ENCODE data around the gene DNAH17. TPM values are rescaled to one million over a fixed set of nuclear protein-coding genes. Genes with fewer than 3 reads are reported as not detected.

Gene DNAH17
- total RNA-seq, 2 donors from 2014 or later: 0.04 TPM; not detected in 1

DNA sequence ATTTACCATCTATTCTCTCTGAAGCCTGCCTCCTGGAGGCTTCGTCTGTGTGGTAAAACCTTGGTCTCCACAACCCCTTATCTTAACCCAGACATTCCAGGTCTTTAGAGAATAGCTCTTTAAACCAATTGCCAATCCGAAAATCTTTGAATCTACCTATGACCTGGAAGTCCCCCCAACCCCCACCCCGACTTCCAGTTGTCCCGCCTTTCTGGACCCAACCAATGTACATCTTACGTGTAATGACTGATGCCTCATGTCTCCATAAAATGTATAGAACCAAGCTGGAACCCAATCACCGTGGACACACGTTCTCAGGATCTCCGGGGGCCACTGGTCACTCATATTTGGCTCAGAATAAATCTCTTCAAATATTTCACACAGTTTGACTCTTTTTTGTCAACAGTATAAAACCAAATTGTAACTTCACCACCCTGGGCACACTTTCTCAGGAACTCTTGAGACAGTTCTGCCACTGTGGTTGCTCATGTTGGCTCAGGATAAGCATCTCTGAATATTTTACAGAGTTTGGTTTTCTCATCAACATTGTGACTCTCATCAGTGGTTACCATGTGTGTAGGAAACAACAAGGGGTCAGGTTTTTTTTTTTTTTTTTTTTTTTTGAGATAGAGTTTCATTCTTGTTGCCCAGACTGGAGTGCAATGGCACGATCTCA is 18.1 kb upstream of the DNAH17 start:
- DNase-seq (ENCODE audit: low spot score): no peak
- Histone ChIP-seq H3K9me3 (no peaks in the 10 kb centered on the region), H3K36me3 (no peaks in the 10 kb centered on the region), H3K4me3 (no peak overlapping the region), H3K27me3 (no peaks in the 10 kb centered on the region), H3K27ac (no peak overlapping the region), H3K4me1 (peaks cover 0 to 14% of the 10 kb centered on the region in 2 donors)
- no peak for TF ChIP-seq CTCF (IDR thresholded peaks at IDR 0.05)

DNA sequence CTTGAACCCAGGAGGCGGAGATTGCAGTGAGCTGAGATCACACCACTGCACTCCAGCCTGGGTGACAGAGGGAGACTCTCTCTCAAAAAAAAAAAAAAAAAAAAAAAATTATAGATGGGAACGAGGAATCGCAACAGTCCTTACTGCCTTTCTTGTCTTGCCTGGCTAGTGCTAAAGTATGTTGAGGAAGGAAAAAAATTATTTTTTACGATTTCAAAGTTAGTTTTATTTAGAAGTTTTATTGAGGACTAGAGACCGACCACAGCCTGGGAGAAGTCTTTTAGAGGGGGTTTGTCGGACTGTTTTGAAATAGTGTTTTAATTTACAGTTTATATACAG is 15.8 kb upstream of the DNAH17 start:
- no peaks in the 10 kb centered on the region for H3K9me3 ChIP-seq
- no peak overlapping the region for H3K4me3 ChIP-seq
- no peak for DNase-seq (ENCODE audit: low spot score)
- H3K27me3 ChIP-seq: no peaks in the 10 kb centered on the region
- no peak for TF ChIP-seq CTCF (IDR thresholded peaks at IDR 0.05)
- H3K4me1 ChIP-seq: peaks cover 0 to 11% of the 10 kb centered on the region in 2 donors
- H3K27ac ChIP-seq: peak overlapping the region; percentile 67 to 68
- no peaks in the 10 kb centered on the region for H3K36me3 ChIP-seq

DNA sequence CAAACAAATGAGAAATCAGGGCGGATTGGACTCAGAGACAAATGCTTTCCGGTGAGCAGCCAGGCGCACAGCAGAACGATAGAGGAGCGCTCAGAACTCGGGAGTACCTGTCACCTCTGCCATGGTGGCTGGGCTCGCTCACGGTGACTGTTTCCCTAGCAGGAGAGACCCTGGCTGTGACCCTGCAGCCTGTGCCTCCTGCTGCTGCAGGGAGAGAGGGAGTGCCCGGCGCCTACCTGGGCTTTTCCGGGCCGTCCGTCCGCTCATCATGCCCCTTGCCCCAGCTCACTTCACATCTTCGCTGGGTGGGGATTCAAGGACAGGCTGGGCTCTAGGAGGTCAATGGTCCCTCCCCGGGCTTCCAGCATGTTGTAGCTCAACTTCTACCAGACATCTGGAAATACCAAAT is 14.1 kb upstream of the DNAH17 start:
- no peak for DNase-seq (ENCODE audit: low spot score)
- no peak overlapping the region for H3K4me3 ChIP-seq
- H3K27me3 ChIP-seq: no peaks in the 10 kb centered on the region
- TF ChIP-seq CTCF (IDR thresholded peaks at IDR 0.05): no peak
- H3K9me3 ChIP-seq: no peaks in the 10 kb centered on the region
- peaks cover 0 to 11% of the 10 kb centered on the region in 2 donors for H3K4me1 ChIP-seq
- no peaks in the 10 kb centered on the region for H3K36me3 ChIP-seq
- H3K27ac ChIP-seq: peak overlapping the region; percentile 67 to 68

DNA sequence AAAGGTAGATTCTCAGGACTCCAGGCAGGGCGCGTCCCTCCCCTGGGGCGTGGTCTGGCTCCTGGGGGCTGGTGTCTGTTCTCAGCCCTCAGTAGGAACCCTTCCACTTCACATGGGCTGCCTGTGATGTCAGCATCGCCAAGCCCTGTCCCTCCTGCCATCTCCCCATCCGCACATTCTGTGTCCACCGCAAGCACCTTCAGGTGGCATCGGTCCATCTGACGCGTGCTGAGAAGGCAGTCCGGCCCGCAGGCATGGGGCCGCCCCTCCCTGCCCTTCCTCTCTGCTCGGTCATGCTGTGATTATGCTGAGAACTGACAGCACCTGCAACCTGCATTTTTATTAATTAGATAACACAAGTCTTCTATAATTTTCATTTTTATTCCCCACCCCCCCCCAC is 12.7 kb upstream of the DNAH17 start:
- TF ChIP-seq CTCF (IDR thresholded peaks at IDR 0.05): no peak
- DNase-seq (ENCODE audit: low spot score): no peak
- Histone ChIP-seq H3K27me3 (no peaks in the 10 kb centered on the region), H3K4me1 (peaks cover 0 to 11% of the 10 kb centered on the region in 2 donors), H3K4me3 (no peak overlapping the region), H3K9me3 (no peaks in the 10 kb centered on the region), H3K36me3 (no peaks in the 10 kb centered on the region), H3K27ac (no peak overlapping the region)

GRCh38 chr17:78589031-78589675 is 12.0 kb upstream of the DNAH17 start:
- no peak for DNase-seq (ENCODE audit: low spot score)
- H3K36me3 ChIP-seq: no peaks in the 10 kb centered on the region

More at GRCh38 chr17:78589031-78589675, 12.0 kb upstream of the DNAH17 start:
- H3K27me3 ChIP-seq: no peaks in the 10 kb centered on the region
- H3K4me1 ChIP-seq: peaks cover 0 to 11% of the 10 kb centered on the region in 2 donors
- H3K27ac ChIP-seq: no peak overlapping the region
- TF ChIP-seq CTCF (IDR thresholded peaks at IDR 0.05): no peak
- H3K9me3 ChIP-seq: no peaks in the 10 kb centered on the region
- no peak overlapping the region for H3K4me3 ChIP-seq

Data from right atrium auricular region (tissue), 2 donors.